Activated CD4-positive, alpha-beta memory T cell treated with anti-CD3 and anti-CD28 coated beads for 36 hours (primary cell): ENCODE data around the gene ZNF701. TPM values are rescaled to one million over a fixed set of nuclear protein-coding genes. Genes with fewer than 3 reads are reported as not detected.
"Not testable (repeated sequence)": the region's sequence is repeated elsewhere in the genome, so short reads cannot be mapped to it uniquely, and the experiment has no call there.

Experiments used
- CTCF ChIA-PET: fragments of 350-600 bp; sonication (Branson Sonifier 250); formaldehyde crosslinking; loops from one replicate; lab custom pipeline; 2021; ENCODE audit warnings: antibody characterized with exemption, inconsistent platforms; lab: Charles Lee
- POLR2A ChIA-PET: fragments of 350-600 bp; sonication (Branson Sonifier 250); formaldehyde crosslinking; loops from one replicate; lab custom pipeline; 2021; ENCODE audit warnings: antibody characterized with exemption; lab: Charles Lee
- DNase-seq: peaks from one replicate; pipeline ENCODE4 v3.0.0-alpha.2; 2020
- H3K27ac Mint-ChIP-seq: one replicate; pipeline ENCODE4 v1.8.0; 2021; ENCODE audit warnings: mixed read lengths
- H3K27me3 Mint-ChIP-seq: one replicate; pipeline ENCODE4 v1.8.0; 2021; ENCODE audit warnings: mixed read lengths
- H3K36me3 Mint-ChIP-seq: one replicate; pipeline ENCODE4 v1.8.0; 2021; ENCODE audit warnings: mixed read lengths
- H3K4me1 Mint-ChIP-seq: one replicate; pipeline ENCODE4 v1.8.0; 2021; ENCODE audit warnings: low read depth, mixed read lengths
- H3K4me3 Mint-ChIP-seq: one replicate; pipeline ENCODE4 v1.8.0; 2021; ENCODE audit warnings: mild to moderate bottlenecking, mixed read lengths
- H3K9me3 Mint-ChIP-seq: one replicate; pipeline ENCODE4 v1.8.0; 2021; ENCODE audit warnings: mixed read lengths
- intact Hi-C: fragments of 100-400 bp; cut with micrococcal nuclease; formaldehyde crosslinking; loops from one replicate; pipeline ENCODE4 v1.15.1; 2023
- total RNA-seq, 2 experiments: library from RNA; stranded (reverse); gene quantifications; one replicate each; pipeline ENCODE4 v1.2.3, GENCODE V29; 2021

ZNF701 gene
- 10 to 100 TPM; 19.9 to 22.7 TPM for total RNA-seq

DNA sequence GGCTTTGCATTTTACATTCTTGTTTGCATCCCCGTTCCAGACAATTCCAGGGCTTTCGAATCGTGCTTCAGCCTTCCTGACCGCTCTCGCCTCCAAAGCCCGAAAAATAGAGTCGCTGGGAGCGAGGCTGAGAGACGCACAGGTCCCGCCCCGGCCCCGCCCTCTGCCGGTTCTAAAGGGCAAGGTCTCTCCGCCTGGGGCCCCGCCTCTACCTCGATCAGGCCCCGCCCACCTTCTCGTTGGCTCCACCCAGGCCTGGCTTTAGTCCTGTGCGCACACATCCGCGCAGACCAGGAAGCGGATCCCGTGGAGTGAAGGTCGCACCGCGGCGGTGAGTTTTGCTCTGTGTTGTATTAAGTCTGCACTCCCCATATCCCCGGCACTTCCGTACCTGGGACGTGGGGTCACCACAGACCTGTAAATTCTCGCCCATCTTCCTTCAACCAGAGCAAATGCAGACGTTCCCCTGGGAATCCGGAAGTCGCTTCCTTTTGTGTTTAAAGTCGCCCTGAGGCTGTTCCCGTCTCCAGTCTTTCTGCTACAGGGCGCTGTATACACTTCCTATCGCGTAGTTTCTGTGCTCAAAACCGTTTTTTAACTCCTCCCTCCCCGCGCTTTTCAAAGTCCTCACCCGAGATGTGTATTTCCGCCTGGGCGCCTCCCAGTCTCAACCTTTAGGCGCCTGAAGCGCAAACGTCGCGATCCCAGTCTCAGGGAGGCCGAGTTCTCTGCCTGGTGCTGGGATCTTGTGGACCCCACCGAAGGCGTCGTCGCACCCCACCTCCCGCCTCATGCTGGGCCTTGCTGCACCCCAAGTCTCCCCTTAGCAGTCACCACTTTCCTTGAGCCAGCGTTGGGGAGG is at the start of gene ZNF701:
TSS of gene ZNF701 (plus strand) at position 288 of the 862 bp plus-strand sequence. CDS start 3,861 bp downstream, outside the sequence.
- ChIA-PET CTCF (no interaction called here), POLR2A (no interaction called here)
- Mint-ChIP-seq H3K27me3 (no peaks in the 10 kb centered on the region), H3K9me3 (peaks cover 36% of the 10 kb centered on the region), H3K4me3 (peak within 1 kb of the TSS; percentile 88), H3K4me1 (peaks cover 31% of the 10 kb centered on the region), H3K36me3 (peaks cover 55% of the 10 kb centered on the region), H3K27ac (peak within 1 kb of the TSS; percentile 92)
- intact Hi-C loops = loop anchor here (1.0 to 2.0 kb wide), 4 partner anchors 31 to 68 kb away; partner anchors contain the start of genes ZNF808 and ZNF83
- DNase-seq = peak; percentile 98

DNA sequence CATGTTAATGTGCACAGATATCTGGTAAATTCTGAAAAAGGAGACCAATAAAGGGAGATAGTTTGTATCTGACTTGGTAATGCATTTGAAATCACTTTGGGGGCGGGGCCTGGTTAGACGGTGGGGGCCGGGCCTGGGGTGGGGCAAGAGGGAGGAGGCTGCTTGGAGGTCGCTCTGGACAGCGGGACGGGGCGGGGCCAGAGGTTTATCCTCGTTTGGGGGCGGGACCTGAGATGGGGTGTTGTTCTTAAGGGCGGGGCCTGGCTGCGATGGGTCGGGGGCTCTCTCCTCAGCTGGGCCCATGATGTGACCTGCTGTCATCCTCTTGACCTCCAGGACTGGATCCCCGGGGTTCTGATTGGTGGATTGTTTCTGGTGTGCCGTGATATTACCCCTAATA is 47.5 kb upstream of the ZNF701 start:
- no peak overlapping the region for H3K27ac Mint-ChIP-seq
- ChIA-PET CTCF (no interaction called here), POLR2A (no interaction called here)
- peaks cover 33% of the 10 kb centered on the region for H3K9me3 Mint-ChIP-seq
- intact Hi-C loops = no loop called here
- H3K4me1 Mint-ChIP-seq = peaks cover 5% of the 10 kb centered on the region
- H3K27me3 Mint-ChIP-seq = no peaks in the 10 kb centered on the region
- no peak for DNase-seq
- no peak overlapping the region for H3K4me3 Mint-ChIP-seq
- H3K36me3 Mint-ChIP-seq = peaks cover 8% of the 10 kb centered on the region

DNA sequence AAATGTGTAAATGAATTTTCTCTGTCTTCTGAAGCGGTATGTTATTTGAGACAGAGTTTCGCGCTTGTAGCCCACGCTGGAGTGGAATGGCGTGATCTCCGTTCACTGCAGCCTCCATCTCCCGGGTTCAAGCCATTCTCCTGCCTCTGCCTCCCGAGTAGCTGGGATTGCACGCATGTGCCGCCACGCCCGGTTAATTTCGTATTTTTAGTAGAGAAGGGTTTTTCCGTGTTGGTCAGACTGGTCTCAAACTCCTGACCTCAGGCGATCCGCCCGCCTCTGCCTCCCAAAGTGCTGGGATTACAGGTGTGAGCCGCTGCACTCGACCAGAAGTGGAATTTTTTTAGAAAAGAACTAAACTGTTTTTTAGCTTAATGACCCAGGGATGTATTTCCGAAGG is 46.0 kb upstream of the ZNF701 start:
- no peak overlapping the region for H3K27ac Mint-ChIP-seq

DNA sequence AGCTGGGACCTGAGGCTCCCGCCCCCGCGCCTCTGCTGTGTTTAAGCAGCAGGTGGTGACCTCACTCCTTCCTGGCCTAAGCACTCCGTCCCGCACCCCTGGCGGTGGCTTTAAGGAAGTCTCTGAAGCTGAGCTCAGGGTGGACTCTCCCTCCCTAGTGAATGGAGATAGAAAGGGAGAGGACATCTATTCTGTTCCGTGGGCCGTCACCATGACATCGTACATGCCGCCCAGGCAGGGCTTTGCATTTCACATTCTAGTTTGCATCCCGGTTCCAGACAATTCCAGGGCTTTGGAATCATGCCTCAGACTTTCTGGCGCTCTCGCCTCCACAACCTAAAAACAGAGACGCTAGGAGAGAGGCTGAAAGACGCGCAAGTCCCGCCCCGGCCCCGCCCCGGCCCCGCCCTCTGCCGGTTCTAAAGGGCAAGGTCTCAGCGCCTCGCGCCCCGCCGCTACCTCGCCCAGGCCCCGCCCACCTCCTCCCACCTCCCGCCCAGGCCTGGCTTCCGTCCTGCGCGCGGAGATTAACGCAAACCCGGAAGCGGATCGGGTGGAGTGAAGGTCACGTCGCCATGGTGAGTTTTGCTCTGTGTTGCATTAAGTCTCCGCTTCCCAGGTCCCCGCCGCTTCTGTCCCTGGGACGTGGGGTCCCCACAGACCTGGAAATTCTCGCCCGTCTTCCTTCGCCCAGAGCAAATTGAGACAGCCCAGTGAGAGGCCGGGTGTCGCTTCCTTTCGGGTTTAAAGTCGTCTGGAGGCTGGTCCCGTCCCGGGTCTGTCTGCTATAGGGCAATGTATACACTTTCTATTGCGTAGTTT is 42.7 kb upstream of the ZNF701 start, which contains the start of gene ZNF808:
TSS of gene ZNF808 (plus strand) at position 535 of the 822 bp plus-strand sequence. CDS start 15,617 bp downstream, outside the sequence.
- intact Hi-C loops = loop anchor here (1.0 to 5.0 kb wide), 11 partner anchors 8 to 631 kb away; partner anchors contain the start of genes ZNF160, ZNF347, ZNF528 and ZNF611
- Mint-ChIP-seq H3K27ac (peak within 1 kb of the TSS; percentile 92), H3K9me3 (peaks cover 8% of the 10 kb centered on the region), H3K4me1 (peaks cover 18% of the 10 kb centered on the region), H3K27me3 (no peaks in the 10 kb centered on the region), H3K4me3 (peak within 1 kb of the TSS; percentile 96), H3K36me3 (peaks cover 14% of the 10 kb centered on the region)
- CTCF ChIA-PET = interaction anchor here (1.0 kb wide), 1 partner anchor 16 kb away, joined by 6 read pairs; no protein-coding TSS in a partner anchor
- peak; percentile 99 for DNase-seq
- POLR2A ChIA-PET = no interaction called here

More for the DNA sequence above, 46.0 kb upstream of the ZNF701 start:
- H3K36me3 Mint-ChIP-seq = peaks cover 9% of the 10 kb centered on the region
- intact Hi-C loops = no loop called here
- peaks cover 26% of the 10 kb centered on the region for H3K9me3 Mint-ChIP-seq
- H3K4me1 Mint-ChIP-seq = peaks cover 13% of the 10 kb centered on the region
- CTCF ChIA-PET = no interaction called here
- POLR2A ChIA-PET = no interaction called here
- no peaks in the 10 kb centered on the region for H3K27me3 Mint-ChIP-seq
- no peak overlapping the region for H3K4me3 Mint-ChIP-seq
- DNase-seq = no peak

DNA sequence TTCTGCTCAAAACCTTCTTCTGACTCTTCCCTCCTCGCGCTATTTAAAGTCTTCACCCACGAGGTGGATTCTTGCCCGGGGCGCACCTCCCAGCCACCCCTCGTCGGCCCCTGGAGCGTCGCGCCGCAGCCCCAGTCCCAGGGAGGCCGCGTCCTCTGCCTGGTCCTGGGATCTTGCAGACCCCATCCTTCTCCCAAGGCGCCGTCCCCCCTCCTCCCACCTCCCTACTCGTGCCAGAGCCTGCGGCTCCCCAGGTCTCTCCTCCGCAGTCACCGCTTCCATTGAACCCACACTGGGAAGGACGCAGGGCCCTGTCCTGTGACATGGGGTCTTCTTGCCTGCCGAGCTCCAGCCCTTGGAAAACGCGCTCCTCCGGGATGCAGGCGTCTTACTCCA is 42.1 kb upstream of the ZNF701 start:
- Mint-ChIP-seq H3K36me3 (peaks cover 19% of the 10 kb centered on the region), H3K27ac (peak overlapping the region; percentile 92), H3K9me3 (peaks cover 3% of the 10 kb centered on the region), H3K4me3 (peak overlapping the region; percentile 96), H3K4me1 (peaks cover 19% of the 10 kb centered on the region), H3K27me3 (no peaks in the 10 kb centered on the region)
- intact Hi-C loops = loop anchor here (1.0 to 5.0 kb wide), 11 partner anchors 7 to 631 kb away; partner anchors contain the start of genes ZNF160, ZNF347, ZNF528 and ZNF611
- DNase-seq = peak; percentile 11
- CTCF ChIA-PET = no interaction called here
- POLR2A ChIA-PET = no interaction called here

DNA sequence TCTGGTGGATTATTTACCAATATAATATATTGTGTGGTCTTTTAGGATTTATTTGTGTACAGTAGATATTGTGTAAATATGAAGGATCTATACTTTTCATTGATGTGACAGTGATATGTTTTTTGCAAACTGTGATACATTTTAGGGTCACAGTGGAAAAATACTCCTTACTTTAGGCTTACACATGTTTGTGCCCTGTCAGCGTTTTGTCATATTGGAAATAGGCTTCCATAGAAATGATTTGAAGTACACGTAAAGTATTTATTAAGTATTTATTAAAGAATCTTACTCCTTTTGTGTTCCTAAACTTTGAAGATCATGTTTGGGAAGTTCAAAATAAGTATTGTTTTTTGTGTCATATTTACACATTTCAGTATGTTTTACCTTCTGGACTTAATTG is 37.6 kb upstream of the ZNF701 start:
- peaks cover 28% of the 10 kb centered on the region for H3K36me3 Mint-ChIP-seq
- no peak overlapping the region for H3K4me3 Mint-ChIP-seq
- intact Hi-C loops = no loop called here
- H3K9me3 Mint-ChIP-seq = no peaks in the 10 kb centered on the region
- no peaks in the 10 kb centered on the region for H3K27me3 Mint-ChIP-seq
- POLR2A ChIA-PET = no interaction called here
- H3K27ac Mint-ChIP-seq = no peak overlapping the region
- CTCF ChIA-PET = no interaction called here
- no peak for DNase-seq
- peaks cover 31% of the 10 kb centered on the region for H3K4me1 Mint-ChIP-seq

DNA sequence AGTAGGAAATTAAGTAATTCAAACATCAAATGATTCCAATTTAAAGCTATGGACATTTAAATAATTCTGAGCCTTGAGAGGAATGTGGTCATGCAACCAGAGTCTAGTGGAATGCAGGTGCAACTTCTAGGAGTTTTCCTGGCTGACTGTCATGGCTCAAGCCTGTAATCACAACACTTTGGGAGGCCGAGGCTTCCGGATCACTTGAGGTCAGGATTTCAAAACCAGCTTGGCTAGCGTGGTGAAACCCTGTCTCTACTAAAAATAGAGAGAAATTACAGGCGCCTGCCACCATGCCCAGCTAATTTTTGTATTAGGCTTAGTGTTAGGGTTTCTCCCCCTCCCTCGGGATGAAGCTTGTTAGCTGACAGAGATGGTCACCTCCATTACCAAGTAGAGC is 36.2 kb upstream of the ZNF701 start:
- ChIA-PET CTCF (no interaction called here), POLR2A (no interaction called here)
- intact Hi-C loops = loop anchor here (2.0 kb wide), 1 partner anchor 201 kb away; the partner anchor contains the start of gene ZNF611
- no peak for DNase-seq
- peaks cover 4% of the 10 kb centered on the region for H3K9me3 Mint-ChIP-seq
- peaks cover 28% of the 10 kb centered on the region for H3K36me3 Mint-ChIP-seq
- no peak overlapping the region for H3K4me3 Mint-ChIP-seq
- no peaks in the 10 kb centered on the region for H3K27me3 Mint-ChIP-seq
- H3K4me1 Mint-ChIP-seq = peaks cover 26% of the 10 kb centered on the region
- no peak overlapping the region for H3K27ac Mint-ChIP-seq

DNA sequence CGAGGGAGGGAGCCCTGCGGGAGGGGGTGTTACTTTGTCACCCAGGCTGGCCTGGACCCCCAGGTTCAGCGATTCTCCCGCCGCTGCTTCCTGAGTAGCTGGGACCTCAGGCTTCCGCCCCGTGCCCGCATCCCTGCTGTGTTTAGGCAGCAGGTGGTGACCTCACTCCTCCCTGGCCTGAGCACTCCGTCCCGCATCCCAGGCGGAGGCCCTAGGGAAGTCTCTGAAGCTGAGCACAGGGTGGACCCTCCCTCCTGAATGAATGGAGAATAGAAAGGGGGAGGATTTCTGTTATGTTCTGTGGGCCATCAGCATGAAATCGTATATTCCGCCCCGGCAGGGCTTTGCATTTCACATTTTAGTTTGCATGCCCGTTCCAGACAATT is 34.7 kb upstream of the ZNF701 start:
- H3K27me3 Mint-ChIP-seq, H3K9me3 Mint-ChIP-seq, POLR2A ChIA-PET, CTCF ChIA-PET: not testable (repeated sequence)
- peak; percentile 29 for DNase-seq
- H3K36me3 Mint-ChIP-seq = peaks cover 32% of the 10 kb centered on the region
- H3K27ac Mint-ChIP-seq = peak overlapping the region; percentile 91
- peak overlapping the region; percentile 80 for H3K4me3 Mint-ChIP-seq
- H3K4me1 Mint-ChIP-seq = peaks cover 25% of the 10 kb centered on the region
- intact Hi-C loops = loop anchor here (1.0 to 5.0 kb wide), 4 partner anchors 8 to 199 kb away; partner anchors contain the start of genes ZNF611, ZNF701, ZNF808 and ZNF83

DNA sequence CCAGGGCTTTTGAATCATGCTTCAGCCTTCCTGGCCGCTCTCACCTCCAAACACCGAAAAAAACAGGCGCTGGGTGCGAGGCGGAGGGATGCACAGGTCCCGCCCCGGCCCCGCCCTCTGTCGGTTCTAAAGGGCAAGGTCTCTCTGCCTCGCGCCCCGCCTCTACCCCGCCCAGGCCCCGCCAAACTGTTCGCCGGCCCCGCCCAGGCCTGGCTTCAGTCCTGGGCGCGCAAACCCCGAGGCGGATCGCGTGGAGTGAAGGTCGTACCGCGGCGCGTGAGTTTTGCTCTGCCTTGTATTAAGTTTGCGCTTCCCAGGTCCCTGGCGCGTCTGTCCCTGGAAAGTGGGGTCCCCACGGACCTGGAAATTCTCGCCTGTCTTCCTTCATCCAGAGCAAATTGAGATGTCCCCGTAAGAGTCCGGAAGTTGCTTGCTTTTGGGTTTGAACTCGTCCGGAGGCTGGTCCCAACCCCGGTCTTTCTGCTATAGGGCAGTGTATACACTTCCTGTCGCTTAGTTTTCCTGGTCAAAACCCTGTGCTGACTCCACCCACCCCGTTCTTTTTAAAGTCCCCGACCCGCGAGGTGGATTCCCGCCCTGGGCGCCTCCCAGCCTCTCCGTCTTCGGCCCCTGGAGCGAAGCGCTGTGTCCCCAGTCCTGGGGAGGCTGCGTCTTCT is 34.2 kb upstream of the ZNF701 start:
- H3K4me3 Mint-ChIP-seq = peak overlapping the region; percentile 80
- CTCF ChIA-PET = no interaction called here
- peaks cover 12% of the 10 kb centered on the region for H3K9me3 Mint-ChIP-seq
- peaks cover 35% of the 10 kb centered on the region for H3K36me3 Mint-ChIP-seq
- intact Hi-C loops = loop anchor here (1.0 to 5.0 kb wide), 5 partner anchors 9 to 199 kb away; partner anchors contain the start of genes ZNF611, ZNF701, ZNF808 and ZNF83
- H3K4me1 Mint-ChIP-seq = peaks cover 22% of the 10 kb centered on the region
- POLR2A ChIA-PET = no interaction called here
- DNase-seq = peak; percentile 96
- peak overlapping the region; percentile 91 for H3K27ac Mint-ChIP-seq
- no peaks in the 10 kb centered on the region for H3K27me3 Mint-ChIP-seq

DNA sequence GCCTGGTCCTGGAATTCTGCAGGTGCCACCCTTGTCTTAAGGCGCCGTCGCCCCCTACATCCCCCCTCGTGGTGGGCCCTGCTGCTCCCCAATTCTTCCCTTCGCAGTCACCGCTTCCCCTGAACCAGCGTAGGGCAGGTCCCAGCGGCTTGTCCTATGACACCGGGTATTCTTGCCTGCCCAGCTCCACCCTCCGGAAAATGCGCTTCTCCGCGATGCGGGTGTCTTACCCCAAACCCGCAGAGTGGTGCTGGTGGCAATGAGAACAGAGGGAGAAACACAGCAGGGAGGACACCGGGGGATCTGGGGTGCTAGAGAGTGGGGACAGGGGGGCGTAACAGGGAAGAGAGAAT is 33.7 kb upstream of the ZNF701 start:
- H3K9me3 Mint-ChIP-seq = peaks cover 12% of the 10 kb centered on the region
- peak overlapping the region; percentile 91 for H3K27ac Mint-ChIP-seq
- H3K27me3 Mint-ChIP-seq = no peaks in the 10 kb centered on the region

DNA sequence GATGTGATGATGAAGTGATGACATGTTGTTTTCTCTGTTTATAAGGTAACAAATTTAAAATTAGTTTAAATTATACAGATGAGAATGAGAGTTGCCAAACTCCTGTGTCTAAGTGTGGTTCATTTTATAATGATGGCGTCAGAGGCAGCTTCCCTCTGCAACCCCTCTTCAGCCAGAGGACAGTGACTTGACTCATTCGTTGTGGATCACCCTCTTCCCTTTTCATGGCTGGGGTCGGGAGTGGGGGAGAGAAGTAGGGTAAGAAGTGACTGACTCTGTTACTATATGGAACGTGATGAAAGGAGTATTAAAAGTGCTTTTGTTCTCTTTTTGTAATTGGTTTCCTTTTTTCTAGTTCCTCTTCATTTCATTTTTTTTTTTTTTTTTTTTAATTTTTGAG is 31.3 kb upstream of the ZNF701 start:
- POLR2A ChIA-PET, H3K27ac Mint-ChIP-seq, H3K27me3 Mint-ChIP-seq, DNase-seq, H3K4me3 Mint-ChIP-seq, CTCF ChIA-PET: not testable (repeated sequence)
- Mint-ChIP-seq H3K4me1 (peaks cover 39% of the 10 kb centered on the region), H3K9me3 (peaks cover 12% of the 10 kb centered on the region), H3K36me3 (peaks cover 46% of the 10 kb centered on the region)
- intact Hi-C loops = loop anchor here (5.0 kb wide), 1 partner anchor 98 kb away; the partner anchor contains the start of gene ZNF83

More for the DNA sequence above, 33.7 kb upstream of the ZNF701 start:
- ChIA-PET CTCF (no interaction called here), POLR2A (no interaction called here)
- peak; percentile 67 for DNase-seq
- Mint-ChIP-seq H3K4me3 (peak overlapping the region; percentile 80), H3K36me3 (peaks cover 37% of the 10 kb centered on the region), H3K4me1 (peaks cover 22% of the 10 kb centered on the region)
- intact Hi-C loops = loop anchor here (2.0 to 5.0 kb wide), 2 partner anchors 64 to 101 kb away; partner anchors contain the start of gene ZNF83
